Stimulated activated CD4-positive, alpha-beta T cell treated with anti-CD3 and anti-CD28 coated beads, Interleukin-1b, Interleukin-23, amount 100 ng/mL, for 4 hours (primary cell): ENCODE data around the gene MBNL2.

Experiments
- DNase-seq, 2 donors: peaks; one replicate each; pipeline ENCODE4 v3.0.0-alpha.2; 2020; ENCODE audit warnings: low read depth in 2 of 2

MBNL2 gene

GRCh38 chr13:97423300-97424045 is 201.3 kb downstream of the MBNL2 start:
- no peak for DNase-seq

GRCh38 chr13:97425590-97425989 is 203.5 kb downstream of the MBNL2 start:
- DNase-seq, result no peak

GRCh38 chr13:97426695-97427094 is 204.6 kb downstream of the MBNL2 start:
- no peak for DNase-seq

- no peak for DNase-seq
Measured at GRCh38 chr13:97429681-97430081, 207.5 kb downstream of the MBNL2 start.

GRCh38 chr13:97430296-97430695 is 208.2 kb downstream of the MBNL2 start:
- DNase-seq, result no peak

GRCh38 chr13:97431171-97431764 is 209.1 kb downstream of the MBNL2 start:
- DNase-seq, result no peak

- DNase-seq, result no peak
Measured at GRCh38 chr13:97432232-97432916, 210.2 kb downstream of the MBNL2 start.

GRCh38 chr13:97432917-97433726 is 211.0 kb downstream of the MBNL2 start:
- DNase-seq, result peak; percentile 96 to 98

GRCh38 chr13:97433727-97434396 is 211.7 kb downstream of the MBNL2 start, which contains the start of gene RAP2A:
RAP2A (plus strand) TSS chr13:97434169; CDS start chr13:97434471, 302 bp downstream.
- DNase-seq, result peak; percentile 80 to 82

- peak; percentile 15 to 28 for DNase-seq
Measured at GRCh38 chr13:97434397-97435201, 212.5 kb downstream of the MBNL2 start.

GRCh38 chr13:97435323-97435722 is 213.2 kb downstream of the MBNL2 start:
- no peak for DNase-seq

GRCh38 chr13:97435794-97436193 is 213.7 kb downstream of the MBNL2 start:
- DNase-seq, result no peak

GRCh38 chr13:97436845-97437244 is 214.7 kb downstream of the MBNL2 start:
- DNase-seq, result no peak

GRCh38 chr13:97437729-97438128 is 215.6 kb downstream of the MBNL2 start:
- no peak for DNase-seq

GRCh38 chr13:97438856-97439595 is 216.9 kb downstream of the MBNL2 start:
- no peak for DNase-seq

- DNase-seq, result no peak
Measured at GRCh38 chr13:97440598-97441170, 218.6 kb downstream of the MBNL2 start.

GRCh38 chr13:97441368-97441767 is 219.2 kb downstream of the MBNL2 start:
- DNase-seq, result no peak
